Endothelial cell of umbilical vein (primary cell): Measurements from ENCODE around the gene MAPK4. TPM values are rescaled to one million over a fixed set of nuclear protein-coding genes. Genes with fewer than 3 reads are reported as not detected.

Source experiments
- BruUV-seq: library from RNA; stranded (reverse); fragments of 400-500 nt; replicated peaks from 2 replicates; lab custom pipeline; 2021; lab: Mats Ljungman, UMichigan
- CTCF ChIA-PET: fragments of 300-600, 350-600 bp; sonication (Branson Sonifier 250); formaldehyde crosslinking; loops from one replicate; lab custom pipeline; 2021; ENCODE audit warnings: antibody characterized with exemption, inconsistent platforms; lab: Charles Lee
- POLR2A ChIA-PET: fragments of 300-600, 350-600 bp; sonication (Branson Sonifier 250); formaldehyde crosslinking; loops from one replicate; lab custom pipeline; 2021; ENCODE audit warnings: antibody characterized with exemption, inconsistent platforms; lab: Charles Lee
- DNase-seq: peaks from one replicate; pipeline ENCODE4 v3.0.0-alpha.2; 2011; ENCODE audit warnings: low read depth, low spot score
- FAIRE-seq: peaks from 2 replicates; lab custom pipeline; 2011; peaks lifted over from hg19 to GRCh38; lab: Jason Lieb, UNC
- H2AFZ ChIP-seq: 2 replicates; pipeline ENCODE4 v1.6.0; 2012; ENCODE audit warnings: low read depth, low read length, control low read depth, inconsistent platforms
- H3K27ac ChIP-seq: 2 replicates; pipeline ENCODE4 v1.5.1; 2011; ENCODE audit warnings: low read depth, mild to moderate bottlenecking, control low read depth, low read length, moderate library complexity; ENCODE audit not compliant: insufficient read depth
- H3K27me3 ChIP-seq, 2 experiments: 2 replicates each; pipeline versions ENCODE4 v1.6.0 to v1.6.1; 2011; ENCODE audit warnings: low read length in 2 of 2, mixed read lengths in 1 of 2; ENCODE audit not compliant: control insufficient read depth in 2 of 2, insufficient read depth in 2 of 2
- H3K36me3 ChIP-seq, 2 experiments: 2 replicates in 1 of 2; 3 replicates in 1 of 2; pipeline ENCODE4 v1.5.1; 2011; ENCODE audit warnings: low read length in 2 of 2, mild to moderate bottlenecking in 1 of 2, moderate library complexity in 1 of 2; ENCODE audit not compliant: control insufficient read depth in 2 of 2, insufficient read depth in 2 of 2; ENCODE audit errors: extremely low read depth in 1 of 2
- H3K4me1 ChIP-seq: 3 replicates; pipeline ENCODE4 v1.5.1; 2011; ENCODE audit warnings: mild to moderate bottlenecking, low read length; ENCODE audit not compliant: control insufficient read depth, insufficient read depth; ENCODE audit errors: extremely low read depth
- H3K4me2 ChIP-seq: 2 replicates; pipeline ENCODE4 v1.6.1; 2011; ENCODE audit warnings: low read length, control low read depth, mixed read lengths; ENCODE audit not compliant: insufficient read depth
- H3K4me3 ChIP-seq, 3 experiments: fragments of 200-600 bp in 1 of 3; sonication (generic), shearing (Covaris generic) in 1 of 3; replicated peaks in 1 of 3; 2 replicates each; pipeline ENCODE4 v1.5.1; 2011 to 2016; ENCODE audit warnings: control low read depth in 3 of 3, low read length in 3 of 3, mild to moderate bottlenecking in 2 of 3, inconsistent platforms in 1 of 3, low read depth in 1 of 3, moderate library complexity in 1 of 3; ENCODE audit not compliant: insufficient read depth in 1 of 3
- H3K79me2 ChIP-seq: 2 replicates; pipeline ENCODE4 v1.6.0; 2012; ENCODE audit warnings: low read length, inconsistent platforms; ENCODE audit not compliant: control insufficient read depth, insufficient read depth
- H3K9ac ChIP-seq: replicated peaks from 2 replicates; pipeline ENCODE3; 2011; ENCODE audit warnings: low read length, control low read depth; ENCODE audit not compliant: insufficient read depth; ENCODE audit errors: extremely low read depth
- H3K9me1 ChIP-seq: replicated peaks from 3 replicates; pipeline ENCODE4 v1.6.0; 2011; ENCODE audit warnings: mild to moderate bottlenecking, low read length; ENCODE audit not compliant: control insufficient read depth, insufficient read depth; ENCODE audit errors: extremely low read depth
- H3K9me3 ChIP-seq: replicated peaks from 2 replicates; pipeline ENCODE4 v1.5.1; 2012; ENCODE audit warnings: low read length, inconsistent platforms; ENCODE audit not compliant: control insufficient read depth, insufficient read depth
- H4K20me1 ChIP-seq: replicated peaks from 2 replicates; pipeline ENCODE3; 2011; ENCODE audit warnings: mild to moderate bottlenecking, low read length; ENCODE audit not compliant: control insufficient read depth, insufficient read depth; ENCODE audit errors: extremely low read depth
- EZH2 ChIP-seq: IDR thresholded peaks from 2 replicates; pipeline ENCODE4 v1.6.1; 2012; ENCODE audit warnings: borderline replicate concordance, low read depth, mild to moderate bottlenecking, moderate library complexity, low read length, inconsistent platforms; ENCODE audit not compliant: severe bottlenecking
- FOS ChIP-seq: IDR thresholded peaks from 2 replicates; pipeline ENCODE4 v1.6.1; 2011; ENCODE audit warnings: mild to moderate bottlenecking, low read length, moderate library complexity, borderline replicate concordance; ENCODE audit not compliant: insufficient read depth
- GATA2 ChIP-seq: IDR thresholded peaks from 2 replicates; pipeline ENCODE4 v1.7.0; 2011; ENCODE audit warnings: low read depth, mild to moderate bottlenecking, moderate library complexity, mixed read lengths, low read length; ENCODE audit not compliant: insufficient read length, insufficient read depth
- JUN ChIP-seq: IDR thresholded peaks from 2 replicates; pipeline ENCODE4 v1.6.1; 2011; ENCODE audit warnings: borderline replicate concordance, low read depth; ENCODE audit not compliant: insufficient read length, insufficient read depth
- MYC ChIP-seq: IDR thresholded peaks from one replicate; pipeline ENCODE4 v1.6.1; 2011; ENCODE audit warnings: mild to moderate bottlenecking, low read depth, low read length
- POLR2A ChIP-seq: IDR thresholded peaks from 2 replicates; pipeline ENCODE4 v1.6.1; 2012; ENCODE audit warnings: low read depth, mild to moderate bottlenecking, control low read depth, low read length
- POLR2AphosphoS5 ChIP-seq: IDR thresholded peaks from 2 replicates; pipeline ENCODE4 v1.6.1; 2012; ENCODE audit warnings: low read depth, mild to moderate bottlenecking, control low read depth, low read length, moderate library complexity; ENCODE audit not compliant: insufficient read depth
- dilution Hi-C: fragments of 300-500 bp; cut with MboI; formaldehyde crosslinking; loops from one replicate; pipeline ENCODE4 v1.15.0; 2019; ENCODE audit warnings: low sequenced_read_pairs; ENCODE audit not compliant: extremely low pct_ligation_motif_present
- intact Hi-C: fragments of 100-400 bp; cut with micrococcal nuclease; formaldehyde crosslinking; loops from one replicate; pipeline ENCODE4 v1.10.0; 2022
- polyA plus RNA-seq, 4 experiments: library from polyadenylated mRNA; depleted of rRNA in 3 of 4; stranded (reverse) in 3 of 4; unstranded in 1 of 4; fragments of >200 nt; gene quantifications; 2 replicates each; pipeline versions ENCODE4 v1.2.1 to v1.2.3, GENCODE V29; 2011 to 2012; ENCODE audit warnings: missing spikeins in 1 of 4
- total RNA-seq: library from RNA; stranded (reverse); gene quantifications from 2 replicates; pipeline ENCODE4 v1.2.3, GENCODE V29; 2021
- TF ChIP-seq, protein P1 (sequence below), 2 donors: IDR thresholded peaks; 1 replicate in 1 of 2; 2 replicates in 1 of 2; pipeline ENCODE4 v1.5.1; 2011; ENCODE audit warnings: low read length in 2 of 2, mild to moderate bottlenecking in 2 of 2, moderate library complexity in 2 of 2, control low read depth in 1 of 2, inconsistent platforms in 1 of 2, low read depth in 1 of 2; ENCODE audit not compliant: insufficient read depth in 1 of 2; ENCODE audit errors: extremely low read depth in 1 of 2
- TF ChIP-seq, protein P2 (sequence below): IDR thresholded peaks from 2 replicates; pipeline ENCODE4 v1.6.1; 2011; ENCODE audit not compliant: insufficient read depth, insufficient read length

Gene MAPK4
- total and polyA plus RNA-seq, 2 donors (not counting 3 experiments of a cell fraction or from before 2014, with no cell fraction given) = not detected

DNA sequence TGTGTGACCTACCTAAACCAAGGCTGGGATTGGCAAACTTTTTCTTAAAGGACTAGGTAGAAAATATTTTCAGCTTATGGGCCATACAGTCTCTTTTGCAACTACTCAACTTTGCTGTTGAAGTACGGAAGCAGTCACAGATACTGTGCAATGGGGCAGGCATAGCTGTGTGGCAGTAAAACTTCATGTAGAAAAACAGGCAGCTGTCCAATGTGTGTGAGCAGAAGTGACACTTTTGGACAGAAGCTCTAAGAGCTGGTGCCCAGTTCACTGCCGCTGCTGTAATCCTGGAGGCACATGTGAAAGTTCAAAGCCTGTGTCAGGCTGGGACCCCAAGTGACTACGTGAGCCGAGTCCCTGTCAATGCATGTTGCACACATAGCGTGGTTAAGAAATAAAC, 46.7 kb downstream of the MAPK4 start:
- Histone ChIP-seq H4K20me1 (no peaks in the 10 kb centered on the region), H3K9ac (no peak overlapping the region), H3K9me3 (no peaks in the 10 kb centered on the region), H3K4me1 (no peaks in the 10 kb centered on the region), H3K9me1 (no peaks in the 10 kb centered on the region), H2AFZ (no peak overlapping the region), H3K4me3 (no peak overlapping the region), H3K27ac (no peak overlapping the region), H3K27me3 (no peaks in the 10 kb centered on the region), H3K79me2 (no peaks in the 10 kb centered on the region), H3K36me3 (no peaks in the 10 kb centered on the region), H3K4me2 (no peak overlapping the region)
- TF ChIP-seq GATA2 (no peak), POLR2AphosphoS5 (no peak), EZH2 (no peak), MYC (no peak), FOS (no peak), JUN (no peak), POLR2A (no peak)
- TF ChIP-seq, protein P1, sequence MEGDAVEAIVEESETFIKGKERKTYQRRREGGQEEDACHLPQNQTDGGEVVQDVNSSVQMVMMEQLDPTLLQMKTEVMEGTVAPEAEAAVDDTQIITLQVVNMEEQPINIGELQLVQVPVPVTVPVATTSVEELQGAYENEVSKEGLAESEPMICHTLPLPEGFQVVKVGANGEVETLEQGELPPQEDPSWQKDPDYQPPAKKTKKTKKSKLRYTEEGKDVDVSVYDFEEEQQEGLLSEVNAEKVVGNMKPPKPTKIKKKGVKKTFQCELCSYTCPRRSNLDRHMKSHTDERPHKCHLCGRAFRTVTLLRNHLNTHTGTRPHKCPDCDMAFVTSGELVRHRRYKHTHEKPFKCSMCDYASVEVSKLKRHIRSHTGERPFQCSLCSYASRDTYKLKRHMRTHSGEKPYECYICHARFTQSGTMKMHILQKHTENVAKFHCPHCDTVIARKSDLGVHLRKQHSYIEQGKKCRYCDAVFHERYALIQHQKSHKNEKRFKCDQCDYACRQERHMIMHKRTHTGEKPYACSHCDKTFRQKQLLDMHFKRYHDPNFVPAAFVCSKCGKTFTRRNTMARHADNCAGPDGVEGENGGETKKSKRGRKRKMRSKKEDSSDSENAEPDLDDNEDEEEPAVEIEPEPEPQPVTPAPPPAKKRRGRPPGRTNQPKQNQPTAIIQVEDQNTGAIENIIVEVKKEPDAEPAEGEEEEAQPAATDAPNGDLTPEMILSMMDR (IDR thresholded peaks at IDR 0.05; ENCODE audit: extremely low read depth in 1 of 2, insufficient read depth in 1 of 2, low read depth in 1 of 2, low read length in 2 of 2) = no peak
- TF ChIP-seq, protein P2, sequence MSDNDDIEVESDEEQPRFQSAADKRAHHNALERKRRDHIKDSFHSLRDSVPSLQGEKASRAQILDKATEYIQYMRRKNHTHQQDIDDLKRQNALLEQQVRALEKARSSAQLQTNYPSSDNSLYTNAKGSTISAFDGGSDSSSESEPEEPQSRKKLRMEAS = no peak
- no TSS peak for BruUV-seq
- ChIA-PET CTCF (no interaction called here), POLR2A (no interaction called here)
- DNase-seq (no peak), FAIRE-seq (no peak)
- intact Hi-C loops (no loop called here), dilution Hi-C loops (no loop called here)
